Measurements from ENCODE around the gene KRTAP16-1. TPM values are rescaled to one million over a fixed set of nuclear protein-coding genes. Genes with fewer than 3 reads are reported as not detected.

Gene KRTAP16-1
- total RNA-seq, 1 donor from 2014 or later: not detected

- Mint-ChIP-seq H3K27me3 (ENCODE audit: low read depth) (peaks cover 39% of the 10 kb centered on the region), H3K9me3 (no peaks in the 10 kb centered on the region), H3K4me1 (no peaks in the 10 kb centered on the region), H3K36me3 (ENCODE audit: low read depth) (no peaks in the 10 kb centered on the region), H3K4me3 (no peak overlapping the region), H3K27ac (ENCODE audit: unreplicated experiment) (peak overlapping the region; percentile 79)
- TF ChIP-seq, protein P1, sequence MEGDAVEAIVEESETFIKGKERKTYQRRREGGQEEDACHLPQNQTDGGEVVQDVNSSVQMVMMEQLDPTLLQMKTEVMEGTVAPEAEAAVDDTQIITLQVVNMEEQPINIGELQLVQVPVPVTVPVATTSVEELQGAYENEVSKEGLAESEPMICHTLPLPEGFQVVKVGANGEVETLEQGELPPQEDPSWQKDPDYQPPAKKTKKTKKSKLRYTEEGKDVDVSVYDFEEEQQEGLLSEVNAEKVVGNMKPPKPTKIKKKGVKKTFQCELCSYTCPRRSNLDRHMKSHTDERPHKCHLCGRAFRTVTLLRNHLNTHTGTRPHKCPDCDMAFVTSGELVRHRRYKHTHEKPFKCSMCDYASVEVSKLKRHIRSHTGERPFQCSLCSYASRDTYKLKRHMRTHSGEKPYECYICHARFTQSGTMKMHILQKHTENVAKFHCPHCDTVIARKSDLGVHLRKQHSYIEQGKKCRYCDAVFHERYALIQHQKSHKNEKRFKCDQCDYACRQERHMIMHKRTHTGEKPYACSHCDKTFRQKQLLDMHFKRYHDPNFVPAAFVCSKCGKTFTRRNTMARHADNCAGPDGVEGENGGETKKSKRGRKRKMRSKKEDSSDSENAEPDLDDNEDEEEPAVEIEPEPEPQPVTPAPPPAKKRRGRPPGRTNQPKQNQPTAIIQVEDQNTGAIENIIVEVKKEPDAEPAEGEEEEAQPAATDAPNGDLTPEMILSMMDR (conservative IDR thresholded peaks at IDR 0.05): no peak
- DNase-seq (ENCODE audit: low read depth, low spot score): no peak
Observed at GRCh38 chr17:41307647-41308046, 1.5 kb downstream of the KRTAP16-1 start.

GRCh38 chr17:41304091-41304490 lies 5.0 kb downstream of the KRTAP16-1 start:
- H3K27me3 Mint-ChIP-seq (ENCODE audit: low read depth): peaks cover 24% of the 10 kb centered on the region
- no peaks in the 10 kb centered on the region for H3K36me3 Mint-ChIP-seq (ENCODE audit: low read depth)
- H3K9me3 Mint-ChIP-seq: peaks cover 8% of the 10 kb centered on the region
- H3K4me1 Mint-ChIP-seq: no peaks in the 10 kb centered on the region
- TF ChIP-seq, protein P1 (conservative IDR thresholded peaks at IDR 0.05): no peak
- DNase-seq (ENCODE audit: low read depth, low spot score): no peak
- H3K4me3 Mint-ChIP-seq: no peak overlapping the region
- H3K27ac Mint-ChIP-seq (ENCODE audit: unreplicated experiment): no peak overlapping the region

GRCh38 chr17:41302981-41303380 lies 6.1 kb downstream of the KRTAP16-1 start:
- TF ChIP-seq, protein P1 (conservative IDR thresholded peaks at IDR 0.05): no peak
- Mint-ChIP-seq H3K27me3 (ENCODE audit: low read depth) (peaks cover 18% of the 10 kb centered on the region), H3K4me1 (no peaks in the 10 kb centered on the region), H3K4me3 (no peak overlapping the region), H3K9me3 (peaks cover 8% of the 10 kb centered on the region), H3K36me3 (ENCODE audit: low read depth) (no peaks in the 10 kb centered on the region), H3K27ac (ENCODE audit: unreplicated experiment) (no peak overlapping the region)
- DNase-seq (ENCODE audit: low read depth, low spot score): no peak

DNA sequence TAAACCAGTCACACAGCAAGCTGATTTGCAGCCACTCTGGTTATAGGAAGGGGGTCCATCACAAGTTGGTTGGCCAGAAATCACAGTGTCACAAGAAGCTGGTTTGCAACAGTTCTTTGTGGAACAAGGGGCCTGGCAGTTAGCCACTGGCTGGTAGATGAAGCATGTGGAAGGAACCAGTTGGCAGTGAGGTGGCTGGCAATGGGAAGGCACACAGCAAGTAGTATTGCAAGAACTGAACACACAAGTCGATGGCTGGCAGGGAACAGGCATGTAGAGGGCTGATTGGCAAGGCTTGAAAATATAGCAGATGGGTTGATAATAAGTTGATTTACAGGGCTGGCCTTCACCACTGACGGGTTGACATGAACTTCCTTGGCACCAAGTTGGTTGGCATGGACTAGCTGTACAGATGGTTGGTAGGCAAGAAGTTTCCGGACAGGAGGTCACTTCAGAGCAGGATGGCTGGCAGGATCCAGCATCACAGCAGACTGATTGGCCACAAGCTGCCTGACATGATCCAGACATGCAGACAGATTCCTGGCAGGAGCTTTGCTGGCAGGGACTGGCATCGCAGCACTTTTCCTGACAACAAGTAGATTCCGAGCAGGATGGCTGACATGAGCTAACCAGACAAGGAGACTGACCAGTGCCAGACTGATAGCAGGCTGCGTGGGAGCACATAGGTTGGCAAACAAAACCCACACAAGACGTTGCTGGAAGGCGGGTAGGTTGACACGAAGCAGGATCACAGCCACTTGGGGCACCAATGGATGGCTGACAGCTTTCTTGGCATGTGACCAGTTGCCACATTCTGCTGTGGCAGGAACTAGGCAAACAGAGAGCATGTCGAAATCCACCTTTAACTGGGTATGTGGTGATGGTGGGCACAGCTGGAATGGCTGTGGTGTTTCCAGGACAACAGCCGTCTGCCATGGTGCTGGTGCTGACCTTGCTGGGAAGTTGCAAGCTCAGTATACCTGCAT lies 6.9 kb downstream of the KRTAP16-1 start, which contains the start of gene KRTAP29-1:
TSS of gene KRTAP29-1 (minus strand) at position 936 of the 986 bp plus-strand sequence. CDS start at position 936, 0 bp downstream.
- DNase-seq (ENCODE audit: low read depth, low spot score): no peak
- Mint-ChIP-seq H3K4me3 (no peak within 1 kb of the TSS), H3K27ac (ENCODE audit: unreplicated experiment) (no peak within 1 kb of the TSS), H3K9me3 (peaks cover 8% of the 10 kb centered on the region), H3K36me3 (ENCODE audit: low read depth) (no peaks in the 10 kb centered on the region), H3K27me3 (ENCODE audit: low read depth) (peaks cover 11% of the 10 kb centered on the region), H3K4me1 (no peaks in the 10 kb centered on the region)
- TF ChIP-seq, protein P1 (conservative IDR thresholded peaks at IDR 0.05): no peak

- TF ChIP-seq, protein P1 (conservative IDR thresholded peaks at IDR 0.05): no peak
- peaks cover 4% of the 10 kb centered on the region for H3K27me3 Mint-ChIP-seq (ENCODE audit: low read depth)
- no peaks in the 10 kb centered on the region for H3K4me1 Mint-ChIP-seq
- H3K9me3 Mint-ChIP-seq: peaks cover 8% of the 10 kb centered on the region
- no peak overlapping the region for H3K4me3 Mint-ChIP-seq
- H3K36me3 Mint-ChIP-seq (ENCODE audit: low read depth): no peaks in the 10 kb centered on the region
- DNase-seq (ENCODE audit: low read depth, low spot score): no peak
- H3K27ac Mint-ChIP-seq (ENCODE audit: unreplicated experiment): no peak overlapping the region
Observed at GRCh38 chr17:41301204-41301790, 7.8 kb downstream of the KRTAP16-1 start.

All from neural crest cell (in vitro differentiated cells).